CD1c-positive myeloid dendritic cell (primary cell): ENCODE results near the gene PRDX2.

ENCODE experiments used
- DNase-seq: peaks from one replicate; pipeline ENCODE4 v3.0.0-alpha.2; 2016; ENCODE audit errors: extremely low spot score

The PRDX2 gene

DNA sequence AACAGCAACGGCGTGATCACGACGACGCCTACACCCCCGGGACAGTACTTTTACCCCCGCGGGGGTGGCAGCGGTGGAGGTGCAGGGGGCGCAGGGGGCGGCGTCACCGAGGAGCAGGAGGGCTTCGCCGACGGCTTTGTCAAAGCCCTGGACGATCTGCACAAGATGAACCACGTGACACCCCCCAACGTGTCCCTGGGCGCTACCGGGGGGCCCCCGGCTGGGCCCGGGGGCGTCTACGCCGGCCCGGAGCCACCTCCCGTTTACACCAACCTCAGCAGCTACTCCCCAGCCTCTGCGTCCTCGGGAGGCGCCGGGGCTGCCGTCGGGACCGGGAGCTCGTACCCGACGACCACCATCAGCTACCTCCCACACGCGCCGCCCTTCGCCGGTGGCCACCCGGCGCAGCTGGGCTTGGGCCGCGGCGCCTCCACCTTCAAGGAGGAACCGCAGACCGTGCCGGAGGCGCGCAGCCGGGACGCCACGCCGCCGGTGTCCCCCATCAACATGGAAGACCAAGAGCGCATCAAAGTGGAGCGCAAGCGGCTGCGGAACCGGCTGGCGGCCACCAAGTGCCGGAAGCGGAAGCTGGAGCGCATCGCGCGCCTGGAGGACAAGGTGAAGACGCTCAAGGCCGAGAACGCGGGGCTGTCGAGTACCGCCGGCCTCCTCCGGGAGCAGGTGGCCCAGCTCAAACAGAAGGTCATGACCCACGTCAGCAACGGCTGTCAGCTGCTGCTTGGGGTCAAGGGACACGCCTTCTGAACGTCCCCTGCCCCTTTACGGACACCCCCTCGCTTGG, 9.3 kb downstream of the PRDX2 start:
- peak; percentile 83 for DNase-seq

DNA sequence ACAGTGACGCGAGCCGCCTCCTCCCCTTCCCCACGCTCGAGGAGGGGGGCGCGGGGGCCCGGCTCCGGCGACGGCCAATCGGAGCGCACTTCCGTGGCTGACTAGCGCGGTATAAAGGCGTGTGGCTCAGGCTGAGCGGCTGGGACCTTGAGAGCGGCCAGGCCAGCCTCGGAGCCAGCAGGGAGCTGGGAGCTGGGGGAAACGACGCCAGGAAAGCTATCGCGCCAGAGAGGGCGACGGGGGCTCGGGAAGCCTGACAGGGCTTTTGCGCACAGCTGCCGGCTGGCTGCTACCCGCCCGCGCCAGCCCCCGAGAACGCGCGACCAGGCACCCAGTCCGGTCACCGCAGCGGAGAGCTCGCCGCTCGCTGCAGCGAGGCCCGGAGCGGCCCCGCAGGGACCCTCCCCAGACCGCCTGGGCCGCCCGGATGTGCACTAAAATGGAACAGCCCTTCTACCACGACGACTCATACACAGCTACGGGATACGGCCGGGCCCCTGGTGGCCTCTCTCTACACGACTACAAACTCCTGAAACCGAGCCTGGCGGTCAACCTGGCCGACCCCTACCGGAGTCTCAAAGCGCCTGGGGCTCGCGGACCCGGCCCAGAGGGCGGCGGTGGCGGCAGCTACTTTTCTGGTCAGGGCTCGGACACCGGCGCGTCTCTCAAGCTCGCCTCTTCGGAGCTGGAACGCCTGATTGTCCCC, 10.1 kb downstream of the PRDX2 start, which contains the start of gene JUNB:
TSS of gene JUNB (plus strand) at position 142 of the 706 bp plus-strand sequence. CDS start at position 428, 286 bp downstream.
- DNase-seq: peak; percentile 99

DNA sequence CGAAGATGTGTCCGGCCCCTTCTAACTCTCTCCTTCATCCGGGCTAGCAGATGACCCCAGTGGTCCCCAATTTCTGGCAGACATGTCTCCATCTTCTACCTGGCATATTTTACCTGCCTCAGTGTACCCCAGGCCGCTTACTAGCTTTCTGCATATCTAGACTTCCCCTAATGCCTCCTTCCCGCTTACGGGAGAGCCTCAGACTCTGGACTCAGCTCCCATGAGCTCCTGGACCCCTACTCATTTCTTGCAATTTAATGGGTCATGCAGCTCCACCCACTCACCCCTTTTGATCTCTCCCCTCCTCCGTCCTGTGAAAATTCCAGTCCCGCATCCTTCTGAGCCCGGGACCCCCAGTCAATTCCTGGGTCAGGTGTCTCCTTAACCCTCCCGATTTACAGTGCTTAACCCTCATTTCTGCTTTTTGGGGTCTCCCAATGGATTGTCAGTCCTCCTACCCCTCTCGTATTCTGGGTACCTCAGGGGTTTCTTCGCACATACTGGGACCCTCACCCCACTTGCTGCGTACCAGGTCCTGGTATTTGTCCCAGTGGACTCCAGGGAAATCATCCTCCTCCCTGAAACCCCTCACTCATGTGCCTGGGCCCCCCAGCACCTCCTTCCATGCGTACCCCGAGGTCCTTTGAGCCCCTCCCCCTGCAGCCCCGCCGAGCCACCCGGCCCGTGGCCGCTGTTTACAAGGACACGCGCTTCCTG, 10.8 kb downstream of the PRDX2 start:
- peak; percentile 44 for DNase-seq

DNA sequence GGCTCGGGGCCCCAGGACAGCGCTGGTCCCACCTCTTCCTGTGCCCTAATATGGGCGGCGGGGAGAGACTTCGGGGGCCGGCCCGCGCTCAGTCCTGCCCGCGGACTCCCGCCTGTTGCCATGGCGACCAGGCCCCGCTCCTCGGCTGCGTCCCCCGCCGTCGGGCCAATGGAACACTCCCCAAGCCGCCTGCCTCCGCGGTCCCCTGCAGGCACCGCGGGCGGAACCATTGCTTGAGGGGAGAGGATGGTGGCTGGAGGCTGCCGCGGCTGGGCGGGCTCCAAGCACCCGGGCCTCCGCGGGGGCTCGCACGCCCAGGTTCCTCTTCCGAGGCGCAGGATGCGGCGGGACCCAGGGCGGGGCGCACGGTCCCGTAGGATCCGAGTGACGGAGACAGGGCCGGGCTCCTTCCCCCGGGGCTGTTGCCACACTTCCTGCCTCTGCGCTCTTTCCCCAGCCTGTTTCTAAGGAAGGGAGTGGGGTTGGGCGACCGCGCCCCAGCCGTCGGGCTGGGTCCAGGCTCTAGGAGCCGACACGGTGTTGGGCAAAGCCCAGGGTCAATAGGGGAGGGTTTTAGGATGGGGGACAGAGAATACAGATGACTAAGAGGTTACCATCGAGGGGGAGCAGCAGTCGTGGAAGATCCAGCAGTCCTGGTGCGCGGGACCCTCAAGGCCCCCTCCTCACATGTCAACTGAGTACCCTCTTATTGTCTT, 11.5 kb downstream of the PRDX2 start:
- peak; percentile 99 for DNase-seq

DNA sequence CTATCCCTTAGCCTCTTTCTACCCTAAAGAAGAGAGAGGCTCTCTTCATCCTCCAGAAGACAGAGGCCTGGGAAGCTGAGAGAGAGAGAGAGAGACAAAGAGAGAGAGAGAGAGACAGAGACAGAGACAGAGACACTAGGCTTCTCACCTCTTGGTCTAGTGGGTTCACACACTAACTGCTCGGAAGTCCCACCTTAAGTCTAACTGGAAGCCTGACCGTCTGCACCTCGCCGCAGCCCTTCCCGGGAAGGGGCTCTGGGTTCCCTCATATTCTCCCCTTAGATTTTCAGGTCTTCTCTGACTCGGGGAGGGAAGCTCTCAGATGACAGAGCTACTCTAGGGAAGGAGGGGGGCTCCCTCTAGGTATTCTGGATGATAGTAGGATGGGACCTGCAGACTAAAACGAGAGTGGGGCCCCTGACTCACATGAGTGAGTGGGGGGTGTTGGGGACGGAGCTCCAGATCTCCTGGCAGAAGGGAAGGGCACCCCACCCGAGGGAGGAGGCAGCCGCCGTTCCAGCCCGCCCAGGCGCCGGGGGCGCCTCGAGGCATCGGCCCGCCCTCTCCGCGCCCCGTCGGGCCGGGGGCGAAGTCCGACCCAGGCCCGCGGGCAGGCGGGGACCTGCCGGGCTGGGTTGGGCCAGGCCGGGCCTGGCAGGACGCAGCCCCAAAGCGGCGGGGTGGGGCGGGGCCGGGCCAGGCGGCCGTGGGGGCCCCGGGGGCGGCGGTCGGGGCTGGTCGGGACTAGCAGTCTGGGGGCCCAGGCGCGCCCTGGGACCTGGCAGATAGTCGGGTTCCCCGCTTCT, 12.3 kb downstream of the PRDX2 start:
- DNase-seq: no peak

DNA sequence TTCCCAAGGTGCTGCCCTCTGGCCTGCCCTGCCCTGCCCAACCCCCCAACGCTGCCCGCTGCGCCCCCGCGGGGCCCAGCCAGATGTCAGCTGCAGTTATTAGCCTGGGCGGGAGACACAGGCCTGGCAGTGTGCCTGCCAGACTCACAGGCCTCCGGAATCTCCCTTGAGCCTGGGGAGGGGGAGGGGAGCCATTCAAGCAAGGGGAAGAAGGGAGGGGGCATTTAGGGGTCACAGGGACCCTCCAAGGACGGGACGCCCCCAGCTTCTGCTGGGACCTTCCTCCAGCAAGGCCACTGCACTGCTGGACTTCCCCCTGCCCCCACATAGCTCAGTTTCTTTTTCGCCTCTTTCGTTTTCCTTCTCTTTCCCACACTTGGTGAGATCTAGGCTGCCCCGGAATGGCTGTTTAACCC, 12.9 kb downstream of the PRDX2 start:
- DNase-seq: peak; percentile 84

DNA sequence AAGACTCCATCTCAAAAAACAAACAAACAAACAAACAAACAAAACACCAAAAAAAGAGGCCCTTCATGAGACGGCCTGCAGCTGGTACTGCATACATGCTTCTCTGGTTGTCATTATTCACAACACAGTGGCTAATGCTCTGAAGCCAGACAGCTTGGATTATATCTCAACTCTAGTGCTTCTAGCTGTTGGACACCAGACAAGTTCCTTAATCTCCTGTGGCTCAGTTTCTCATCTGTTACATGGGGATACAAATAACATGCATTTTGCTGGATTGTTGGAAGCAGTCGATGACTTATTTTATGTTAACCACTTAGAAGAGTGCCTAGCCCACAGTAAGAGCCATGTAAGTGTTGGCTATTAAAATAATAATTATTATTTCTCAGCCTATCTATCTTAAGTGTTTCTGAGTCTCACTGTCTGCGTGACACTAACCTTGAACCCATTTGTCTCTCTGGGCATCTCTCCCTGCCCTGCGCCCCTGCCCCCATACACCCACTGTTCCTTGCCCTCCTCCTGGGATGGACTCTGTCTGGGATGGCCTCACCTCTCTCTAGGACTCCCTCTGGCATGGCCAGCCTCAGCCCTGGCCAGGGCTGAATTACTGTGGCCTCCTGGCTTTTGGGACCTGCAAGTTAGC, 13.4 kb downstream of the PRDX2 start:
- peak; percentile 21 for DNase-seq

DNA sequence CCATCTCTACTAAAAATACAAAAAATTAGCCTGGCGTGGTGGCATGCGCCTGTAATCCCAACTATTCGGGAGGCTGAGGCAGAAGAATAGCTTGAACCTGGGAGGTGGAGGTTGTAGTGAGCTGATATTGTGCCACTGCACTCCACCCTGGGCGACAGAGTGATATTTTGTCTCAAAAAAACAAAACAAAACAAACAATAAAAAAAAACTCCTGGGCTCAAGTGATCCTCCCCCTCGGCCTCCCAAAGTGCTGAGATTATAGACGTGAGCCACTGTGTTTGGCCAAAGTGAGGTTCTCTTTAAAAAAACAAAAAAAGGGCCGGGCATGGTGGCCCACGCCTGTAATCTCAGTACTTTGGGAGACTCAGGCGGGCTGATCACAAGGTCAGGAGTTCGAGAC, 14.1 kb downstream of the PRDX2 start:
- no peak for DNase-seq

DNA sequence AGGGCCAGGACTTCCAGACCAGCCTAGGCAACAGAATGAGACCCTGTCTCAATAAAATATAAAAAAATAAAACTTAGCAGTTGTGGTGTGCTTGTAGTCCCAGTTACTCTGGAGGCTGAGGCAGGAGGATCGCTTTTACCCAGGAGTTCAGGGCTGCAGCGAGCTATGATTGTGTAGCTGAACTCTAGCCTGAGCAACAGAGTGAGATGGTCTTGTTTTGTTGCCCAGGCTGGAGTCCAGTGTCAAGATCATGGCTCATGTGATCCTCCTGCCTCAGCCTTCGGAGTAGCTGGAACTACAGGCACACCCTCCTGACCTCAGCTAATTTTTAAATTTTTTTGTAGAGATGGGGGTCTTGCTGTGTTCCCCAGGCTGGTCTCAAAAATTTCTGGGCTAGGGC, 14.6 kb downstream of the PRDX2 start:
- DNase-seq: peak; percentile 33

DNA sequence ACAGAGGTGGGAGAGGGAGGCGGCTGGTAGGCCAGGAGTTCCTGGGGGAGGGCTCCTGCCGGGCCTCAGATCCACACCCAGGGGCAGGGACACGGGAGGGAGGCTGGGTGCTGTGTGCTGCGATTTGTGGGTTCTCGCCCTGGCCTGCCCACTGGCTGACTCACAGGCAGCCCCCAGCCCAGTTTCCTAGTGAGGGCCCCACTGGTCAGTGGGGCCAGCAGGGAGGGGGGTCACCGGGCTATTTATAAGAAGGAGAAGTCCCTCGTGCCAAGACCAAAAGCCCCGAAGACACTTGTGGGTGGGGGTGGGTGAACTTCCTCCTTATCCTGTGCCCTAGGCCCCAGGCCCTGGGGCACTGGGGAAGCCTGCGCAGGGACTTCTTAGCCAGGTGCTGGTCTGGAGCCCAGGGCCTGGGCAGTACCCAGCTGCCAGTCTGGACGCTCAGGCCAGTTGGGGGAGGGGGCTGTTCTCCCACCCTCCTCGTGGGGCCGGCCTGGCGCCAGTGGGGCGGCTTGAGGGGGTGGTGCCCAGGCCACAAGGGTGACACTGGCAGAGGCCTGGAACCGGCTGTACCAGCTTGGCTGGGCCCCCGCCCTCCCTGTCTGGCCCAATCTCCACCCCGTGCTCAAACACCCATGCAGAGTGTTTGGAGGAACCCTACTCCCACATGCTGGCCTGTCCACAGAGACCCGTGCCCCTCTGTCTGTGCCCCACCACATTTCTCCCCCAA, 15.3 kb downstream of the PRDX2 start:
- peak; percentile 95 for DNase-seq

DNA sequence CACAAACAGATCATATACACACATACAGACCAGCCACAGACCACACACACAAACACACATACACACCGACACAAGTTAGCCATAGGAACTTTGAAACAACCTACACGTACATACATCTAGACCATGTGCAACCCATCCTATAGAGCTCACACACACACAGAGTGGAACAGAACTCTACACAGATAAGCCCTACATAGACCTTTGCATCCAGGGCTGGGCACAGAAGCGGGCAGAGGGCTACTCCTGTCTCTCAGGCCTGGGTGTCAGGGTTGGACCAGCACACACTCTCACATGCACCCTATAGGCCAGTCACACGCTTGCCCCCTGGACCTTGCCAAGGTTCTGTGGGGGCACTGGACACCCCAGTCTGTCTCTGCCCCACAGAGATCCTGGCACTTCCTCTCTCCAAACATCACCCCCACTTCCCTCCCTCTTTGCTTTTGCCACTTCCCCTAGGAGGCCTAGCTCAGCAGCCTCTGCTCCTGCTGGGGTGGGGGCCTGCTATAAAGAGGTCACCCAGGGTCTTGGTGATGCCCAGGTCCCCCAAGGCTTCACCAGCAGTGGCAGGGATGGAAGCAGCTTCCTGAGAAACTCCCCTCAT, 16.1 kb downstream of the PRDX2 start:
- DNase-seq: peak; percentile 77

DNA sequence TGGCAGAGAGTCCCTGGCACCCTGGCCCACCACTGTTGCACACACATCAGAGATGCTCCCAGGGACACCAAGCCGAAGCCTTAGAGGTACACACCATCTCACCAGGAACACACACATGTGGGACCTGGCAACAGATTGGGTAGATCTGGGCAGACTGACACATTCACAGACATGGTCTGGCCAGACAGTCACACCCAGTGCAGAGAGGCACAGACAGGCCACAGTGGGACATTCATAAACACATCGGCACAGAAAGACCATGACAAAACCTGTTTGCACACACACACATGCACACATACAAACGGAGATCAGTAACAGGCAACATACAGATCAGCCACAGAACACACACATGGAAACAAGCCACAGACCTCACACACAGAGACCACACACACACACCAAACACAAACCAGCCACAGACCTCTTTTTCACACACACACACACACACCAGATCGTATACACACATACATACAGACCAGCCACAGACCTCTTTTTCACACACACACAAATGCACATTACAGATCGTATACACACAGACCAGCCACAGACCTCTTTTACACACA, 16.6 kb downstream of the PRDX2 start:
- DNase-seq: peak; percentile 33

DNA sequence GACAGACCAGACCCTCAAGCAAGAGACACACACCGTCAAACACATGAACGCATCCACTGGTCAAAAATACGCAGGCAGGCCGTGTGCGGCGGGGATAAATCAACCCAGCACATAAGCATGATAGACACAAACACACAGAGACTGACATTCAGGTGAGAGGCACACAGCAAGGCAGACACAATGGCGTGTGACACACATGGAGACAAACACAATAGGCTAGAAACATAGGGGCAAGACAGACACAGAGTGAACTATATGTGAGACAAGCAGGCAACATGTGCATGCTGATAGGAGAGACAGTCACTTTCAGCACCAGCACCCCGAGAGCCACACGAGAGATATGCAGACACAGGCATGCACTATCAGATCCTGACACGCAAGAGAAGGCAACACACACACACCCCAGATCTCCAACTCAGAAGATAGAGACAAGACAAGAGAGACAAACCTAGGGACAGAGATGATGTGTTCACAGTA, 17.2 kb downstream of the PRDX2 start:
- peak; percentile 18 for DNase-seq

DNA sequence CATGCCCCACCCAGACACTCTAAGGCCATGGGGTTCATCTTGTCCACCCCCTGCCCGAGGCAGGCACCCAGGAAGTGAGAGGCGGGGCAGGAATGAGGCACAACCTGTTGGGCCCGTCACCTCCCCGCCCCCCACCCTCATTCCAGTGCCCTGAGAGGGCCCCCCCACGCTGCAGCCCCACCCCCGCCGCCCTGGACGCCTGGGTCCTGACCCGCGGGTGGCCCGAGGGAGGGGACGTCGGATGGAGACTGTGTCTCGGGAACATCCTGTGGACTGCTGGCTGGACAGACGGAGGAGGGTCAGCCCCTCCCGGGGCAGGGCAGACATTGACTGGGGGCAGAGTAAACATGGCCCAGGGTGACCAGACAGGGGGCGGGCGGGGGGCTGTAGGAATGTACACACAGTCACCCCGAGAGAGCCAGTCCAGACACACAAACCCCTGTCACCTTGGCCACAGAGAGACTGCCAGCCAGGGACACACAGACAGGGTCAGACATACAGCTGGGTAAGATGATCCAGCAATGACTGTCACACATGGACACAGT, 17.7 kb downstream of the PRDX2 start:
- DNase-seq: peak; percentile 58

DNA sequence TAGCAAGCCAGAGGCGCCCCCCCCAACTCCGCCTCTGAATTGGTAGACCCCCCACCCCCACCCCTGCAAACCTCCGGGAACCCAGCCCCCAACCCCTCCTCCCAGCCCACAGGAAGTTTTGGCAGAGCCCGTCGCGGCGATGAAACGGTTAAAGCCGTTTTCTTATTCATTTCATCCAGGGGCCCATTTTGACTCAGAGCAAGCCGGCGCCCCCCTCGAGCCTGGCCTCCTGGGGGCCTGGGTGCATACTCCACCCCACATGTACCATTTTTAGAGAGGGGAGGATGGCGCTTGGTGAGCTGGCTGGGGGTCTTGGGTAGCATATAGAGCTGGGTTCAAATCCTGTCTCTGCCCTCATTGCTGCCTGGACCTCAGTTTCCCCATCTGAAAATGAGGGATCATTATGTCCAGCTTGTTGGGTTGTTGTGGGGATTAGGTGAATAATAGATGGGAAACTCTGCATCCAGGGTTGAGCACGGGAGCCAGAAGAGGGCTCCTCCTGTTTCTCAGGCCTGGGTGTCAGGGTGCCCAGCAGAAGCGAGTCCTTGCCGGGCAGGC, 18.2 kb downstream of the PRDX2 start:
- peak; percentile 20 for DNase-seq

DNA sequence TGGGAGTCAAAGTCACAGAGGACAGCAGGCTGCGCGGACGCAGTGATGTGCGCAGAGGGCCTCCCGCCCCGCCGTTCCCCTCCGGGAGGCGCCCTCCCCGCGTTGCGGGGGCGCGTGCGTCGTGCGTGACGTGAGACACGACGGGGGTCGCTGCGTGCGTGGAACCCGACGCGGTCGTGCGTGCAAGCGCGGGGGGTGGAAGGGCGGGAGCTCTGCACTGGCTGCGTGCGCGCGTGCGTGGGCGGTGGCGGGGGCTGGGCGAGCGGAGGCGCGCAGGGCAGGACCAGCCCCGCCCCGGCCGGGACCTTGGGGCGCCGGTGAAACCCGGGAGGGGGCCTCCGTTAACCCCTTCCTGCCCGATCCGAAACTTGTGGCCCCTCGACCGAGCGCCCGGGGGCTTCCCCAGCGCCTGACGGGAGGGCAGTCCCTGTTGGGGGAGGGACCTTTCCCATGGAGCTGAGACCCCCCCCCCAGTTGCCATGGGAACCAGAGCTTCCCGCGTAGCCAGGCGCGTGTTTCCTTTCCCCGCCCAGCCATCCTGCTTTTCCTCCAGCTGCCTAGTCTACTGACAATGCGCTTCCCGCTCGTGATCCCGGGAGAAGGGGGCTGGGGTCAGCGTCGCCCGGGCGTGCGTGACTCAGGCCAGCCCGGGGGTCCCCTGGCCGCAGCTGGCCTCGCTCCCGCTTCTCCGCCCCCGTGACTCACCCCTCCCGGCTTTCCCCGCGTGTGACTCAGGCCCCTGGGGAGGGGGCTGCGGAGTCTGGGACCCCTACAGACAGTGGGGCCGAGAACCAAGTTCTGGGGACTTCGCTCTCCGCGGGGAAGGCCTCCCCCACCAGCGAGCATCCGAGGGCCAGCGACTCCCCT, 18.9 kb downstream of the PRDX2 start:
- peak; percentile 96 for DNase-seq

DNA sequence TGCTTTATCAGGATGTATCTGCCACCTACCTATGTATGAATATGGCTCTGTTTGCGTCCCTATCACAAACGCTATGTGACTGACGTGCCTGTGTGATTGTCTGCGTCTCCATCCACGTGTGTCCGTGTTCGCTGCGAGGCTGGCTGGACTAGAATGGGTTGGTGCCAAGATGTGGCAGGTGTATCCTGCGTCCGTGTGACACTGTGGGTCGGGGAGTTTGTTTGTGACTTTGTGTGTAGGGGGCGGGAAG, 19.5 kb downstream of the PRDX2 start:
- DNase-seq: no peak
